Amygdala (tissue), 56 donors: ENCODE measurements around the gene LDLRAD4.

ENCODE experiments used
- DNase-seq, 56 donors: peaks; one replicate each; lab custom pipeline; 2025; lab: John Stamatoyannopoulos, UW

Gene LDLRAD4

GRCh38 chr18:13262839-13263691 lies 44.5 kb downstream of the LDLRAD4 start:
- no peak for DNase-seq

DNA sequence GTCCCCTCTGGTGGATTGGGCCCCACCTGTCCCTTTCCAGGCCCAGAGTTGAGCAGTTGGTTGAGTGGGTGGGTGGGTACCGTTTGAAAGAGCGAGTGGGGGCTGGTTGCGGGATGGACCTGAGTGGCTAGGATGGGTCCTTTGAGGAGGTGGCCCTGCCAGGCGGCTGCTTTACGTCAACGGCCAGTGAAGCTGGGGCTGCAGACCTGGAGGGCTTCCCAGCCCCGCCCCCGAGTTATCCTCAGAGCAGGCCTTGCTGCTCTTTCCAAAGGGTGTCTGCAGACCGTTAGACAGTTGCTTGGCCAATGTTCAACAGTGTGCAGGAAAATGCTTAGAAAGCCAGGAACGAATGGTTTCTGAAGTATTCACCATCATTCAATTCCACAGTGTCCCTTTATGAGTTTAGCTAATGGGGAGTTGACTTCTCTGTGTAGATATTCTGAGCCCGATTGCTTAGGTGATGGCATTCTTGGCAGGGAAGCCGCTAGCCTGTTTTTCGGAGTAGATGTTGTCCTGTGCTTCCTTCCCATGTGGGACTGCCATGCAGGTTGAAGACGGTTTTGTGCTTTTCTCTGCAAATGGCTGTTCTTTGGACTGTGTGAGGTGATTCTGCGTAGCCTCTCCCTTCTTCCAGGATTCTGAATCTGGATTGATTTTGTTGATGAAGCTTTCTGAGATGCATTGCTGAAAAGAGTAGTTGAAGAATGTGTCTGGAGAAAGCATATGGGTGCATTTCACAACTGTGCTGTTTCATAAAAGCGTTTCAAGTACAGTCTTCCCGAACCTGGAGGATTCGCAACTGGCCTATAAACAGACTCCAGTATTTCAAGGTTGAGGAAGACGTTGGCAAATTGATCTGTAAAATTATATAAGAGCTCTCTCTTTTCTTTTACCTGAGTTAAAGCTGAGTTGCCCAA lies 45.8 kb downstream of the LDLRAD4 start:
- DNase-seq: peak in 1 of 56 donors; percentile 32

GRCh38 chr18:13265008-13265910 lies 46.7 kb downstream of the LDLRAD4 start:
- no peak for DNase-seq

DNA sequence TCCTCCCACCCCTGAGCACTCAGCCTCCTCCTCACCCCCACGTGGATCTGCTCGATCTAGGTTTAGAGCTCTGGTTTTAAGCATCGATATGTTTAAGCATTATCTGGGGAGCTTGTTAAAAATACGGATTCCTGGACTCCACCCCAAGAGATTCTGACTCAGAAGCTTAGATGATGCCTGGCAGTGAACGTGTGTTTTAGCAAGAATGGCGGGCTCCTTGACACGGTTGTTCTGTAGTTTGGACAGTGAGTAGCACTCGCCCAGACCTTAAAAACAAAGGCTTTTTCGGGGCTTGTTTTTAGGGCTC lies 47.3 kb downstream of the LDLRAD4 start:
- DNase-seq: no peak

- no peak for DNase-seq
Observed at GRCh38 chr18:13266218-13267100, 47.9 kb downstream of the LDLRAD4 start.

DNA sequence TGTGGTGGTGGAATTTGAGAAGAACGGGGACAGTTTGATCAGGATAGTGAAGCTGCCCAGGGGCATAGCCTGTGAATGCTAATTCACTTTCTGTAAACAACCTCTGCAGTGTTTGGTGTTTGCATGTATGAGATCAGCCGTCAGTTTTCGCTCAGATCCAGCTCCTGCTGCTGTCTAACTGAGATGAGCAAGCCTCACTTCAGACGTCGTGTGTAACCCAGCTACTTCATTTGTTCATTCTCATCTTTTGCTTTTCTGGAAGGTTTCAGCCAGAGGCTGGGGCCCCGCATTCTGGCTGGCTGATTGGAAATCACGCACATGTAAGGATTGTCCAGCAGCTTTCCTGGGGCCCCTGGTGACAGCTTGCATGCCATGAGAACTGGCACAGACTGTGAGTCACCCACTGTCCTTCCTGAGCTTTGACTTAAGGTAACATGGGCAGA lies 48.9 kb downstream of the LDLRAD4 start:
- no peak for DNase-seq

DNA sequence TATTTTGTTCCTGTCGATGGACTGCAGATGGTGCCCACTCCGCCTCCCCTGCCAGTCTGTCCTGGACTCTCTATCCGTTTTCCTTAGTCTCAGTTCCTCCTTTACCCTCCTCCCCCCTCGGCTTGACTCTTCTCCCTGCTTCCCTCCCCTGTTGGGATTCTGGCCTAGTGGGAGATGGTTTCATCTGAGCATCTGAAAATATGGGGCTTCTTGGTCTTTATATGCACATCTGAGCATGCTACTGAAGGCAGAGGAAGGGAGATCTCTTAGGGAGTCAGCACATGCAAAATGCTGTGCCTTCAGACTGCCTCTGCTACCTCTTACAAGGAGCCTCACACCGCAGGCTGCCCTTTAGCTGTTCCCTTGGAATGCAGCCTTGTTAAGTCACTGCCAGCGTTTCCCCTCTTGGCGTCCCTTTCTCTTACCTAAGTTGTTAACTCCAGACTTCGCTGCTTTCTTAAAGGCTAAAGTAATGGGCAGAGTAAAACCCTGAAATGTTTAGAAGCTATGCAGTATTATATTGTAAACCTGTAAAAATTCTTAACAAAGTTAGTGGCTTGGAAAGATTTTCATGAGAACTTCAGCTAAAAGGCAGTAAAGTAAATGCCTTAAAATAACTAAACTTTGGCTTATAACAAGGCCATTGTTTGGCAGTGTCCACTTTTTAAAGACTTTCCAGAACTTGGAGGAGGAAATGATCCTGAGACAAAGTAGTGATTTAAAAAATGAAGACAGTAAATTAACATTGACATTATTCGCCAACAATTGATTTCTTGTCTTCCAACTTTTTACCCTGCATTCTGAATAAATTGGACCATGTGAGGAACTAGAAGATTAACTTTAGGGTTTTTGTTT lies 49.8 kb downstream of the LDLRAD4 start:
- no peak for DNase-seq

DNA sequence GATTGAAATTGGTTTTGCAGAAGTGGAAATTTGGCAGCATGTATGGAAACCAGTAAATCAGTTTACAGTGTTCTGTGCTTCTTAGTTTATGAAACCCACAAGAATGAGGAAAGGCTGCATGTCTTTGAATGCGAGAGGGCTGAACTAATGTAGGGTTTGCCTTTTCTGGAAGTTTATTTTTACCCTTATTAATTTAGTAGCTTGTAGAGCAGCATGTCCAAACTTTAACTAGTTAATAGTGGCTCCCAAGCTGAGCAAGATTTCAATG lies 50.4 kb downstream of the LDLRAD4 start:
- no peak for DNase-seq

- peak in 17 of 56 donors; percentile 10 to 48 (median 24) for DNase-seq
Observed at GRCh38 chr18:13269521-13270011, 51.0 kb downstream of the LDLRAD4 start.

- DNase-seq: no peak
Observed at GRCh38 chr18:13270279-13270855, 51.8 kb downstream of the LDLRAD4 start.

GRCh38 chr18:13271302-13271911 lies 52.8 kb downstream of the LDLRAD4 start:
- no peak for DNase-seq

DNA sequence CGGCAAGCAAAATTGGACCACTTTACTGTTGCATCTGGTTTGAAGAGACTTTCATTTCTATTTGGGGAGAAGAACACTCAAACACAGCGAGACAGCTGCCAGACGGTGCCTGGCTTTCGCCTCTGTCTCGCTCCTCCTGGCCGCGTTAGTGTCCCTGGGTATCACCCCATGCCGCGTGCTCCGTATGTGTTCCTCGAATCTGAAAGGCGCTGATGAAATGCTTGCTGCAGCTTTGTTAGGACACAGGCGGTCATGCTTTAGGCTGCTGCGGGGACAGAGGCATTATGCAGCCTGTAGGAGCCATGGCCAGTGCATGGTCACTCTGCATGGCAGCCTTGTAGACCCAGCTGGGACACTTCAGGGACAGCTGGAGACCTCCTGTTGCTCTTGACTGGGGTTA lies 53.9 kb downstream of the LDLRAD4 start:
- no peak for DNase-seq

DNA sequence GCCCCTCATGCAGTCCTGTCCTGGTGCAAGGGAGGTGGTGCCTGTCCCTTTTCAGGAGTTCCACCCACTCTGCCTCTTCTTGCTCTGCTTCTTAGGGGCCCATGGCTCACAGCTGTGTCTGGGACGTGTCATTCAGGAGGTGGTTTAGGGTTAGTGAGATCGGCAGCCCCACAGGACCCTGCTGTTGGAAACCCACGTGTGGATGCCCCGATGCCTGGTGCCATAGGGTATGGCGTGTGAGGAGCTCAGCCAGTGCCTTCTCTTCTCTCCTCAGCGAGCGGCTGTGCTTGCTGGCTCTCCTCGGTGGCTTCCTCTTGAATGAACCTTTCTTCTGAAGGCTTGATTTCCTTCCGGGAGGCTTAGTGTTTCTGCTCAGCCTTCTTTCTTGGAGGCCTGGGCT lies 55.2 kb downstream of the LDLRAD4 start:
- no peak for DNase-seq

DNA sequence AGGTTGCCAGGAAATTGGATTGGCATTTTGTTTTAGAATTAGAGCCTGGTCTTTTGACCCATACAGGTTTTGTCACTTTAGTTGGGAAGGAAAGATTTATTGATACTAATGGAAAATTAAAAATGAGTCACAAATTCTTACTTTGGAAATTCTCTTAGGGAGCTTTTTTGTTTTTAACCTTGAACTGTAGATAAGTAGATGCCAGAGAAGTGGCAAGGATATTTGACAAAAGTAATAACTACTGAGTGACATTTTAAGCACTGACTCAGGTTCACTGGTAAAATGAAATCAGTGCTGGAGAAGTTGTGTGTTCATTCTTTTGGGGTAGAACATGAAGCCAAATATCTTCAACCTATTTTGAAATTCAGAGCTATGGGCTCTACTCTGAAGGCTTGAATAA lies 56.5 kb downstream of the LDLRAD4 start:
- no peak for DNase-seq

GRCh38 chr18:13276530-13277520 lies 58.3 kb downstream of the LDLRAD4 start:
- DNase-seq: no peak

GRCh38 chr18:13278062-13278630 lies 59.6 kb downstream of the LDLRAD4 start:
- no peak for DNase-seq
